ENCODE results near the gene MGAT3. TPM values are rescaled to one million over a fixed set of nuclear protein-coding genes. Genes with fewer than 3 reads are reported as not detected.

The MGAT3 gene
- polyA plus RNA-seq, 1 of the 3 experiments (the other 2 are of a cell fraction): 0.16 TPM

- Histone ChIP-seq H3K9me3 (no peaks in the 10 kb centered on the region), H2AFZ (ENCODE audit: low read depth) (no peak overlapping the region), H3K9ac (no peak overlapping the region), H3K27me3 (ENCODE audit: insufficient read depth) (no peaks in the 10 kb centered on the region), H3K27ac (ENCODE audit: low read depth in 2 of 2, low read length in 1 of 2) (no peak overlapping the region), H3K36me3 (replicated peaks in 1 of 2; ENCODE audit: control insufficient read depth in 1 of 2, insufficient read depth in 2 of 2, low read length in 1 of 2) (no peaks in the 10 kb centered on the region), H3K79me2 (ENCODE audit: insufficient read depth) (no peaks in the 10 kb centered on the region), H3K4me2 (no peak overlapping the region), H3F3A (replicated peaks; ENCODE audit: insufficient read depth) (no peaks in the 10 kb centered on the region), H3K4me3 (ENCODE audit: low read depth in 2 of 2, low read length in 1 of 2) (no peak overlapping the region), H4K20me1 (ENCODE audit: insufficient read depth) (no peaks in the 10 kb centered on the region), H3K9me2 (no peaks in the 10 kb centered on the region), H3K4me1 (ENCODE audit: control insufficient read depth in 1 of 2, insufficient read depth in 2 of 2, low read depth in 1 of 2, low read length in 1 of 2) (peaks cover 8 to 55% of the 10 kb centered on the region in 2 experiments; a peak in 3 of 4 replicates)
- no peak for DNase-seq
- POLR2A ChIA-PET: no interaction called here
- TF ChIP-seq NRF1 (IDR thresholded peaks at IDR 0.05; ENCODE audit: low read depth, low read length) (no peak), REST (IDR thresholded peaks at IDR 0.05; ENCODE audit: low read depth, low read length) (no peak), IRF3 (IDR thresholded peaks at IDR 0.05; ENCODE audit: low read depth, low read length) (no peak), FOXJ3 (CRISPR knock-in tag; IDR thresholded peaks at IDR 0.05) (no peak), USF2 (IDR thresholded peaks at IDR 0.05; ENCODE audit: borderline replicate concordance, low read depth, low read length) (no peak), EZH2phosphoT487 (IDR thresholded peaks at IDR 0.05; ENCODE audit: borderline replicate concordance, low read depth) (no peak), TCF12 (IDR thresholded peaks at IDR 0.05) (no peak), CTCF (IDR thresholded peaks at IDR 0.05) (no peak), ZBTB33 (IDR thresholded peaks at IDR 0.05; ENCODE audit: borderline replicate concordance, low read depth) (no peak), RFX5 (IDR thresholded peaks at IDR 0.05; ENCODE audit: low read length) (no peak), POLR2AphosphoS5 (IDR thresholded peaks at IDR 0.05; ENCODE audit: low read depth, low read length) (no peak), PBX3 (IDR thresholded peaks at IDR 0.05) (no peak), RCOR1 (IDR thresholded peaks at IDR 0.05; ENCODE audit: low read length) (no peak), MAX (IDR thresholded peaks at IDR 0.05; ENCODE audit: low read depth) (no peak), MEF2A (IDR thresholded peaks at IDR 0.05; ENCODE audit: borderline replicate concordance, low read depth) (no peak), GATA2 (CRISPR knock-in tag; IDR thresholded peaks at IDR 0.05) (no peak), TAF1 (IDR thresholded peaks at IDR 0.05; ENCODE audit: borderline replicate concordance, low read depth, low read length) (no peak), RXRA (IDR thresholded peaks at IDR 0.05; ENCODE audit: borderline replicate concordance, low read depth) (no peak)
- WGBS (ENCODE audit: low lambda C conversion rate): 83% methylated on average over 10 of the region's 19 CpGs
- CTCF ChIA-PET: interaction anchor here (0.6 kb wide), 1 partner anchor 11 kb away, joined by 3 read pairs; no protein-coding TSS in a partner anchor
Observed at GRCh38 chr22:39472570-39473556, 16.1 kb downstream of the MGAT3 start.

All from SK-N-SH (cell line).